ENCODE measurements around the gene RAD50. TPM values are rescaled to one million over a fixed set of nuclear protein-coding genes. Genes with fewer than 3 reads are reported as not detected.
"Not testable (repeated sequence)": the region's sequence is repeated elsewhere in the genome, so short reads cannot be mapped to it uniquely, and the experiment has no call there.

RAD50 gene
- total and polyA plus RNA-seq, 2 donors = 8.9 to 17.6 TPM

- WGBS = 89% methylated on average over 5 of the region's 5 CpGs
- no peak overlapping the region for H3K27ac ChIP-seq (ENCODE audit: low read depth in 1 of 2, low read length in 1 of 2)
- no peaks in the 10 kb centered on the region for H3K4me1 ChIP-seq (ENCODE audit: control insufficient read depth in 2 of 2, insufficient read depth in 2 of 2, low read length in 2 of 2)
- H3K4me3 ChIP-seq (ENCODE audit: low read length in 2 of 2) = no peak overlapping the region
- DNase-seq (ENCODE audit: low read depth in 6 of 9, low spot score in 9 of 9) = no peak
- H3K9me3 ChIP-seq (ENCODE audit: control insufficient read depth in 2 of 2, insufficient read depth in 1 of 2, low read length in 1 of 2) = no peaks in the 10 kb centered on the region
- H3K36me3 ChIP-seq (ENCODE audit: control insufficient read depth in 2 of 2, insufficient read depth in 2 of 2, low read length in 1 of 2) = peaks cover 18 to 45% of the 10 kb centered on the region in 2 donors
- H3K27me3 ChIP-seq (ENCODE audit: control insufficient read depth in 2 of 2, insufficient read depth in 1 of 2, low read length in 1 of 2) = no peaks in the 10 kb centered on the region
Observed at GRCh38 chr5:132608107-132608506, 51.3 kb downstream of the RAD50 start.

GRCh38 chr5:132611965-132612364, 55.2 kb downstream of the RAD50 start:
- H3K4me1 ChIP-seq (ENCODE audit: control insufficient read depth in 2 of 2, insufficient read depth in 2 of 2, low read length in 2 of 2) = no peaks in the 10 kb centered on the region
- H3K9me3 ChIP-seq (ENCODE audit: control insufficient read depth in 2 of 2, insufficient read depth in 1 of 2, low read length in 1 of 2) = no peaks in the 10 kb centered on the region
- H3K36me3 ChIP-seq (ENCODE audit: control insufficient read depth in 2 of 2, insufficient read depth in 2 of 2, low read length in 1 of 2) = peaks cover 12 to 44% of the 10 kb centered on the region in 2 donors
- H3K27me3 ChIP-seq (ENCODE audit: control insufficient read depth in 2 of 2, insufficient read depth in 1 of 2, low read length in 1 of 2) = no peaks in the 10 kb centered on the region
- WGBS = 100% methylated on average over 2 of the region's 2 CpGs
- H3K4me3 ChIP-seq (ENCODE audit: low read length in 2 of 2) = no peak overlapping the region
- DNase-seq (ENCODE audit: low read depth in 6 of 9, low spot score in 9 of 9) = no peak
- H3K27ac ChIP-seq (ENCODE audit: low read depth in 1 of 2, low read length in 1 of 2) = no peak overlapping the region

- Histone ChIP-seq H3K36me3 (ENCODE audit: control insufficient read depth in 2 of 2, insufficient read depth in 2 of 2, low read length in 1 of 2) (peaks cover 9 to 41% of the 10 kb centered on the region in 2 donors), H3K4me1 (ENCODE audit: control insufficient read depth in 2 of 2, insufficient read depth in 2 of 2, low read length in 2 of 2) (no peaks in the 10 kb centered on the region), H3K27ac (ENCODE audit: low read depth in 1 of 2, low read length in 1 of 2) (no peak overlapping the region), H3K27me3 (ENCODE audit: control insufficient read depth in 2 of 2, insufficient read depth in 1 of 2, low read length in 1 of 2) (no peaks in the 10 kb centered on the region), H3K4me3 (ENCODE audit: low read length in 2 of 2) (no peak overlapping the region), H3K9me3 (ENCODE audit: control insufficient read depth in 2 of 2, insufficient read depth in 1 of 2, low read length in 1 of 2) (no peaks in the 10 kb centered on the region)
- no peak for DNase-seq (ENCODE audit: low read depth in 6 of 9, low spot score in 9 of 9)
- 99% methylated on average over 1 of the region's 1 CpG for WGBS
Observed at GRCh38 chr5:132612846-132613245, 56.1 kb downstream of the RAD50 start.

- peaks cover 3 to 30% of the 10 kb centered on the region in 2 donors for H3K36me3 ChIP-seq (ENCODE audit: control insufficient read depth in 2 of 2, insufficient read depth in 2 of 2, low read length in 1 of 2)
Observed at GRCh38 chr5:132621699-132622098, 64.9 kb downstream of the RAD50 start.

GRCh38 chr5:132622608-132623007, 65.8 kb downstream of the RAD50 start:
- Histone ChIP-seq H3K4me3 (ENCODE audit: low read length in 2 of 2) (no peak overlapping the region), H3K9me3 (ENCODE audit: control insufficient read depth in 2 of 2, insufficient read depth in 1 of 2, low read length in 1 of 2) (no peaks in the 10 kb centered on the region), H3K36me3 (ENCODE audit: control insufficient read depth in 2 of 2, insufficient read depth in 2 of 2, low read length in 1 of 2) (peaks cover 3 to 33% of the 10 kb centered on the region in 2 donors), H3K27me3 (ENCODE audit: control insufficient read depth in 2 of 2, insufficient read depth in 1 of 2, low read length in 1 of 2) (no peaks in the 10 kb centered on the region), H3K4me1 (ENCODE audit: control insufficient read depth in 2 of 2, insufficient read depth in 2 of 2, low read length in 2 of 2) (no peaks in the 10 kb centered on the region), H3K27ac (ENCODE audit: low read depth in 1 of 2, low read length in 1 of 2) (no peak overlapping the region)
- DNase-seq (ENCODE audit: low read depth in 6 of 9, low spot score in 9 of 9) = no peak

More at GRCh38 chr5:132621699-132622098, 64.9 kb downstream of the RAD50 start:
- H3K9me3 ChIP-seq (ENCODE audit: control insufficient read depth in 2 of 2, insufficient read depth in 1 of 2, low read length in 1 of 2) = no peaks in the 10 kb centered on the region
- DNase-seq (ENCODE audit: low read depth in 6 of 9, low spot score in 9 of 9) = no peak
- H3K4me1 ChIP-seq (ENCODE audit: control insufficient read depth in 2 of 2, insufficient read depth in 2 of 2, low read length in 2 of 2) = no peaks in the 10 kb centered on the region
- H3K27me3 ChIP-seq (ENCODE audit: control insufficient read depth in 2 of 2, insufficient read depth in 1 of 2, low read length in 1 of 2) = no peaks in the 10 kb centered on the region
- H3K4me3 ChIP-seq (ENCODE audit: low read length in 2 of 2) = no peak overlapping the region
- no peak overlapping the region for H3K27ac ChIP-seq (ENCODE audit: low read depth in 1 of 2, low read length in 1 of 2)

- Histone ChIP-seq H3K9me3 (ENCODE audit: control insufficient read depth in 2 of 2, insufficient read depth in 1 of 2, low read length in 1 of 2) (no peaks in the 10 kb centered on the region), H3K27ac (ENCODE audit: low read depth in 1 of 2, low read length in 1 of 2) (no peak overlapping the region), H3K27me3 (ENCODE audit: control insufficient read depth in 2 of 2, insufficient read depth in 1 of 2, low read length in 1 of 2) (no peaks in the 10 kb centered on the region), H3K4me3 (ENCODE audit: low read length in 2 of 2) (no peak overlapping the region), H3K36me3 (ENCODE audit: control insufficient read depth in 2 of 2, insufficient read depth in 2 of 2, low read length in 1 of 2) (peaks cover 9 to 31% of the 10 kb centered on the region in 2 donors), H3K4me1 (ENCODE audit: control insufficient read depth in 2 of 2, insufficient read depth in 2 of 2, low read length in 2 of 2) (no peaks in the 10 kb centered on the region)
- no peak for DNase-seq (ENCODE audit: low read depth in 6 of 9, low spot score in 9 of 9)
- WGBS = 97% methylated on average over 2 of the region's 2 CpGs
Observed at GRCh38 chr5:132627470-132627869, 70.7 kb downstream of the RAD50 start.

GRCh38 chr5:132628814-132629213, 72.0 kb downstream of the RAD50 start:
- Histone ChIP-seq H3K36me3 (ENCODE audit: control insufficient read depth in 2 of 2, insufficient read depth in 2 of 2, low read length in 1 of 2) (peaks cover 7 to 22% of the 10 kb centered on the region in 2 donors), H3K4me1 (ENCODE audit: control insufficient read depth in 2 of 2, insufficient read depth in 2 of 2, low read length in 2 of 2) (no peaks in the 10 kb centered on the region), H3K27ac (ENCODE audit: low read depth in 1 of 2, low read length in 1 of 2) (no peak overlapping the region), H3K4me3 (ENCODE audit: low read length in 2 of 2) (no peak overlapping the region), H3K9me3 (ENCODE audit: control insufficient read depth in 2 of 2, insufficient read depth in 1 of 2, low read length in 1 of 2) (no peaks in the 10 kb centered on the region), H3K27me3 (ENCODE audit: control insufficient read depth in 2 of 2, insufficient read depth in 1 of 2, low read length in 1 of 2) (no peaks in the 10 kb centered on the region)
- 96% methylated on average over 2 of the region's 2 CpGs for WGBS
- DNase-seq (ENCODE audit: low read depth in 6 of 9, low spot score in 9 of 9) = no peak

- 89% methylated on average over 5 of the region's 5 CpGs for WGBS
- H3K27me3 ChIP-seq (ENCODE audit: control insufficient read depth in 2 of 2, insufficient read depth in 1 of 2, low read length in 1 of 2) = no peaks in the 10 kb centered on the region
- H3K27ac ChIP-seq (ENCODE audit: low read depth in 1 of 2, low read length in 1 of 2) = no peak overlapping the region
- H3K9me3 ChIP-seq (ENCODE audit: control insufficient read depth in 2 of 2, insufficient read depth in 1 of 2, low read length in 1 of 2) = no peaks in the 10 kb centered on the region
- H3K36me3 ChIP-seq (ENCODE audit: control insufficient read depth in 2 of 2, insufficient read depth in 2 of 2, low read length in 1 of 2) = peaks cover 7 to 22% of the 10 kb centered on the region in 2 donors
- H3K4me1 ChIP-seq (ENCODE audit: control insufficient read depth in 2 of 2, insufficient read depth in 2 of 2, low read length in 2 of 2) = no peaks in the 10 kb centered on the region
- no peak for DNase-seq (ENCODE audit: low read depth in 6 of 9, low spot score in 9 of 9)
- H3K4me3 ChIP-seq (ENCODE audit: low read length in 2 of 2) = no peak overlapping the region
Observed at GRCh38 chr5:132629230-132629944, 72.6 kb downstream of the RAD50 start.

GRCh38 chr5:132633587-132633986, 76.8 kb downstream of the RAD50 start:
- peaks cover 19 to 30% of the 10 kb centered on the region in 2 donors for H3K36me3 ChIP-seq (ENCODE audit: control insufficient read depth in 2 of 2, insufficient read depth in 2 of 2, low read length in 1 of 2)
- not testable (repeated sequence) for H3K27me3 ChIP-seq (ENCODE audit: control insufficient read depth in 2 of 2, insufficient read depth in 1 of 2, low read length in 1 of 2); DNase-seq (ENCODE audit: low read depth in 6 of 9, low spot score in 9 of 9); H3K9me3 ChIP-seq (ENCODE audit: control insufficient read depth in 2 of 2, insufficient read depth in 1 of 2, low read length in 1 of 2); H3K27ac ChIP-seq (ENCODE audit: low read depth in 1 of 2, low read length in 1 of 2); H3K4me3 ChIP-seq (ENCODE audit: low read length in 2 of 2); H3K4me1 ChIP-seq (ENCODE audit: control insufficient read depth in 2 of 2, insufficient read depth in 2 of 2, low read length in 2 of 2)
- WGBS = 99% methylated on average over 4 of the region's 4 CpGs

Measured in thymus (tissue), 11 donors.